Hippocampal formation (tissue), 2 donors: ENCODE results near the gene TRPM1.

Source experiments
- DNase-seq, 2 donors: peaks; one replicate each; lab custom pipeline; 2025; lab: John Stamatoyannopoulos, UW

The TRPM1 gene

GRCh38 chr15:31020542-31020941, 81.0 kb downstream of the TRPM1 start:
- DNase-seq: no peak

DNA sequence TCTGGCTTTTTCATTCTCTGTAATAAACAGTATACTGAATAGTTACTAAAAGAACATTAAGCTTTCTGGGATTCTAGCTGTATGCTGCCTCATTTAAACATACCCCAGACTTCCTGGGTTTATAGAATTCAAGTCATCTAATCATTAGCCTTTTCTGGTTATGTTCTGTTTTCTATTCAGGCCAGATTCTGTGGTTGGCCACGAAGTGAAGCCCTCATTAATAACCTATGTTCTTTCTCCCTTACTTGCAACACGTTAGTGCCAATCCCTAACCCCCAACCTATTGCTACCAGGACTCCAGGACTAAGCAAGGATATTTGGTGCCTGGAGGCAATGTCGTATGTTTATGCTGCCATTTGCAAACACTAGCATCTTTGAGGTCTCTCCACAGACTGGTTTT, 81.5 kb downstream of the TRPM1 start:
- no peak for DNase-seq

GRCh38 chr15:31017311-31017710, 84.2 kb downstream of the TRPM1 start:
- DNase-seq: no peak

DNA sequence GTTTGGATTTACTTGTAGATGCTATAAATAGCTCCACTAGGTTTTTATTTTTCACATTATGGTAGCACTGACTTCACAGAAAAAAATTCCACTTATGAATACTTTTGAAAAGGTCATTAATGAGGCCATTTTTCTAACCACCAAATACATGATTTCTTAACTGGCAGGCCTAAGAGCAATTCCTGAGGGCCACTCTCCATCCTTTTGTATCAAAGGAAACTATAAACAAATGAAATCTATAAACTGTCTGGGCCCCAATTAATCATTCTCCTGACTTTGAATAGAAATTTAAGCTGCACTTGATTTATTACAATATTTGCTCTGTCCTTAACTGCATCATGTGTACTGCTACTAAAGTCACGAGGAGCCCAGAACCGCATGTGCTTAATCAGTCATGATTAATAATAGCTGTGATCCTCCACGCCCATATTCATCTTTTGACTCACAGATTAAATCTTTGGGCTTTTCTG, 85.0 kb downstream of the TRPM1 start:
- DNase-seq: no peak

DNA sequence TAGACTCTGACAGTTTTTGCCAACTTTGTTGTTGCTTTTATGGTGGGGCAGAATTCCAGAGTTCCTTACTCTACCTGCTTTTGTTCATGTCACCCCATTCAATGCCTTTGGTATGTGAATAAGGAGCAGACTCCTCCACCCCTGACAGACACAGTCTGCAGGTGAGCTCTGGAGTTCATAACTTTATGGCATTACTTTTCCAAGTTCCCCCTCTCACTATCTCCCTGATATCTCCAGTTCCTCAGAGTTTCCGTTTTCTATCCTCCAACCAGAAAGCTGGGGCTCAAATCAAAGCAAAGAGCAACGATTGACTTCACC, 87.0 kb downstream of the TRPM1 start:
- no peak for DNase-seq

DNA sequence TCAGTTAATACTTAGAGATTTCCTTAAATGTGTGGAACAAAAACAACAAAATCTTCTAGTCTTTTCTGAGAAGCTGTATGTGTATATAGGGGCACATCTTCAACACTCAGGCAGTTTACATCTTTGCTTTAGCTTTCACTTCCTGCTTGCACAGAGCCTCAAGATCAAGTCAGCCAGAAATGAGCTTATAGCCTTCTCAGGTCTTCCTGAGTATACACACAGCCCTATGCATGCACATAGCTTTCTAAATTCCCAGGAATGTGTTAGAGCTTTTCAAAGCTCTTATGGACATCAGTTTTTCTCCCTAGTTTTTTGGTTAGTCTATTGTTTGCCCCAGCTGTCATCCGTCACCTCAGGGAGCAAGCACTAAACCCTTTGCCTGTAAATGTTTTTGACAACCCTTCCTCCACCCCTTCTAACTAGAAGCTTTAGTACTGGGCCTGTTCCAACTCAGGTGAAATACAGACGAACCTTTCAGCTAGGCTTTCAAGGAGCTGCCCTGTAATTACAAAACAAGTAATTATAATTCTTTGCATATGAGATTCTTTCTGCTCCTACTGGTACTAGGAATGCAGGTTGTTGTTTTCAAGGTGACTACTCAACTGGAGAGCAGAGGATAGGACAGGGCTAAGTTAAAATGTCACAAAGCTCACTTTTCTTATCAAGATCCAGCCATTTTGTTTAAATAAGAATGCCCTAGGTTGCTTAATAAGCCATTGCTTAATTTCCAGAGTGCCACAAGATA, 87.5 kb downstream of the TRPM1 start:
- no peak for DNase-seq

DNA sequence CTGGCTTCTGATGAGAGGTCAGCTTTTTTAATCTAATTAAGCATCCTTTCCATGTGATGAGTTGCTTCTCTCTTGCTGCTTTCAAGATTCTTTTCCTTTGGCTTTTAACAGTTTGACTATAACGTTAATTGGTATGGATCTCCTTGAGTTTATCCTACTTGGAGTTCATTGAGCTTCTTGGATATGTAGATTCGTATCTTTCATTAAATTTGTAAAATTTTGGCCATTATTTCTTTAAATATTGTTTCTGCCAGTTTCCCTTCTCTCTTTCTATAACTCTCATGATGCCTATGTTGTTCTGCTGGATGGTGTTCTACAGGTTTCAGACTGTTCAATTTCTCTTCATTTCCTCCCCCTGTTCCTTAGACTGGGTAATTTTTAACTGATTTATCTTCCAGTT, 89.1 kb downstream of the TRPM1 start:
- no peak for DNase-seq

DNA sequence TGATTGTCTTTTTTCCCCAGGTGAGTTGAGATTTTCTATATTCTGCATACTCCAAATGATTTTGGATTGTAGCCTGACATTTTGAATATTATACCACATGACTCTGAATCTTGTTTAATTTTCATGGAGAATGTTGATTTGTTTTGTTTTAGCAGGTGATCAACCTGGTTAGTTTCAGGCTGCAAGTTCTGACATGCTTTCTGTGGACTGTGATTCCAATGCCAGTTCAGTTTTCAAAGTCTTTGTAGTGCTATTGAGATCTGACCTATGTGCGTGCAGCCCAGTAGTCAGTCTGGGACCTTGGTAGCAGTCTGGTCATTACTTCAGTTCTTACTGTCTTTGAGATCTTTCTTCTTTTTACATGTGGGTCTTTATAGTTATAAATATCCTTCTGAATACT, 91.5 kb downstream of the TRPM1 start:
- no peak for DNase-seq

DNA sequence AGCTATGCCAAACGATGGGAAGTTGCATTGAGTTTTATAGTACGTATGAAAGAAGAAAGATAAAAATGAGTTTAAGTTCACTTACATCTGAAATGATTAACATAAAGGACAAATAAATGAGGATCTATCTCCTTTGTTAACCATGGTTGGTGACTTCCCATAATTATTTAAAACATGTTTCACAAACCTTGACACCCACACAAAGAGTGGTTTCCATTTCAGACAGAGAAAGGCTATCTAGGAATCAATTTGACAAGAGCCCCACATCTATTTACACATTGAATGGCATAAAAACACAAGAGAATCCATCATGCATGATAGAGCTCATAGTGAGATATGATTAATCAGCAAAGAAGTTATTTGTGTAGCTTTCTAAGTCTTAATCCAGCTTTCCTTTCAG, 95.9 kb downstream of the TRPM1 start:
- DNase-seq: no peak

DNA sequence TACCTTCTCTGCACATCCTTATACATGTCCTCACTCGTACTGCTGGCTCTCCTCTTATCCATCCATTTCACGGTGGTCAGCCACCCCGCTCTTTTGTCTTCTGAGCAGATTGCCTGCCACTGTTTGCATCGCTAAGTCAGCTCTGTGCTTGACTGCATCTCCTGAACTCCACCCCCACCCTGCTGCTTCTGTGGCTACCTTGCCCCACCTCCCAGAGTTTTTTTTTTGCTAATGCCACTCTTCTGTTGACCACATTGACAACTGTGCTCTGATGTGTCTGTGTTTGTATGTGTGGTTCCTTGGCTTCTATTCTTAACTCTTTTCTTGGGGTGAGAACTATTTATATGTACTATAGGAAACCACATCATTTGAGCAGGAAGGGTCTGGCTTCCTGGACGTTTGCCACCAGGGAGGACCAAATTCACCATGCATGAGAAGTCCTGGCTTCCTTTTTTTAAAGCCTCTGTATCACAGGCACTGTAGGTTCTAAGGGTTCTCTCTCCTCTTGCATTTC, 97.2 kb downstream of the TRPM1 start:
- DNase-seq: no peak

DNA sequence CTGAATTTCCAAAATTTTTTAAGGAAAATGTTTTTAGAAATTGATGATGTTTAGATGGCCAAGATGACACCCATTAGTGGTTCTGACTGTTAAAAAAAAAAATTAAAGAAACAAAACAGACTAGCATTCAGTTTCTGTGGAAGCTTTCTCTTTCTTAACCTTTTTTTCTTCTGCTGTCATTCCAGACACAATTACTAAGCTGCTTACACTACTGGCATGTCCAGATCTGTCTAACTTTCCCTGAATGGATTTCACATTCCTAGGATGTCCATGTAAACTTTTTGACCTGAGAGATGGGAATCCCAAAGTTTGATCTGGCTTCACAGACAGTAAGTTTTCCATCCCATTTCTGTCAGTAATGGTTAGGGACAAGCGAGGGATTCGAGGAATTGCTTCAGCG, 99.8 kb downstream of the TRPM1 start:
- no peak for DNase-seq

DNA sequence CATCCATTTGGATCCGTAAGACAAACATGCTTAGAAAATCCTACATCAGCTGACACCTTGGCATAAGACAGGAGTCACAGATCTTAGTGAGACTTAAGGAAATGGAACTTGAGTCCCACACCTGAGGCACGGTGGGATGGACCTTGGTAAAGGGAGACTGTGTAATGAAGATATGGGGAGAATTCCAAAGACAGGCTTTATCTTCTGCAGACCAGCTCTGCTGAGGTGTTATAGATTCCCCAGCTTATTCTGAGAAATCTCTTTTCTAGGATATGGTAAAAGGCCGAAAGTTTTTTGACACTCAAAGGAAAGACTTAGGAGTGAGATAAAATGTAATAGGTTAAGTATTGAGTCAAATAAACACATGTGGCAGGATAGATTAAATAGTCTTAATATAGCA, 101.8 kb downstream of the TRPM1 start:
- DNase-seq: no peak

DNA sequence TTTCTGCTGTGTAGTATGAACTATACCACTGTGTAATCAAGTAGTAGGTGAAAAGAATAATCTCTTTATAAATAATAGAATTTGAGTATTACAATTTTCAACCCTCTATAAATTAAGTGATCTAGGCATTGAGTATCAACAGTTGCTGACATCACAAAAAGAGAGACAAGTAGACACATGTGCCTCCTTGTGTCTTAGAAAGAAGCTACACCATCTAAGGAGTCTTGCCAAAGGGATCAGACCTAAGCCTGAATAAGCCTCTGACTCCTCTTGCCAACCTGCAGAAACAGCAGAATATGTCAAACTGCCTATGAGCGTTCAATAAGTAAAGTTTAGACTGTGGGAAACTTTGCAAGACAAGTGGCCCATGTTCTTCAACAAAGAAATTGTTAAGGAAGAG, 104.3 kb downstream of the TRPM1 start:
- no peak for DNase-seq

DNA sequence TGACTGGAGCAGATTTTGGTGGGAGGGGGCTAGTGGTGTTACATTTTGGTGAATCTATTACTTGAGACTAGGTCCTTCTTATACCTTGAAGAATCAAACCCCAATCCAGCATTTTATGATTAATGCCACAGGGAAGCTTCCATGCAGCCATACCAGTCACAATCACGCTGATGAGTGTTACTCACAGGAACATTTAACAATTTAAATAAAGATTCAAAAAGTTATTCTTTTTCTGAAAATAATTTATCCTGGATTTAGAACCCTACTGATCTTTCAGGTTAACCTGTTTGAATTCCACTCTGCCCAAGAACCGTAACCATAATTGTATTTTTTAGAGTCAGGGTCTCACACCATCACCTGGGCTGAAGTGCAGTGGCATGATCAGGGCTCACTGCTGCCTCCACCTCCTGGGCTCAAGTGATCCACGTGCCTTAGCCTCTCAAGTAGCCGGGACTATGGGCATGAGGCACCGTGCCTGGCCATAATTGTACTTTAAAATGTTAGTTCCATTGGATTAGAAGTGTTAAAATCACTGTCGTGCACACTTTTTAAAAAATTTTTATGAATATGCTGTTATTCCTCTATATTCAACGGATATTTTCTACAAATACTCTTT, 109.2 kb downstream of the TRPM1 start:
- no peak for DNase-seq

GRCh38 chr15:30991255-30992235, 110.0 kb downstream of the TRPM1 start, which contains the start of gene MTMR10:
MTMR10 (minus strand) TSS chr15:30991628; CDS start chr15:30991506, 122 bp downstream.
- peak; percentile 63 to 72 for DNase-seq

DNA sequence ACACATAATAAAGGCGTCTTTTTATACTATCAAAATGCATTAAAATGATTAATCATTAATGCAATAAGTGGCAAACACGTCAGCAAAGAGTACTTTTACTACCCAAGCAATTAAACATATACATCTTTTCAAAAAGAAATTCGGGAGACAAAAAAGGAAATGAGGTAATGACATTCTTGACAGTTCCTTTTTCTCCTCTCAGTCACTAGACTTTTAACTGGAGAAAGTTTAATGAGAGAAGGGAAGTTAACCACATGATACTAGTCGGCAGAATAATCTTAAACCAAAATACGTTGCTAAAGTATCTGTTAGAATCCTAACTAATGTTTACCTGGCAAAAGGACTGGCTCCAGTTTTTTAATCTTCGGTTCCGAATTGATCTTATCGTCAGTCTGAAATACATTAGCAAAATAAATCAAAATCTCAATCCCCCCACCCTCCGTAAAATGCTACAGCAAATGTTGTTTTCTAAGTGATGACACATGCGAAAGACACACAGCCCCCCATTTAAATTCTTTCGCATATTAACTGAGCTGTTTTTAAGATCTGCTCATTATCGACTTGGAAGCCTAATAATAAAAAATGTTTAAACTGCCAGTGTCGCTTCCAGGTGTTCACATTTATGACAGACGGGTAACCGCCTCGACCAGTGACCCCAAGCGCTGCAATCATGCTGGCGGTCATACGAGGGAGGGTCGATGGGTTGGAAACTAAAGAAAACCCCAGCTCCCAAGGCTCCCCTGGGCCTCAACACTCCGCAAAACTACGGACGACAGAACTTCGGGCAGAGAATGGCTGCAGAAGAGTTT, 110.9 kb downstream of the TRPM1 start:
- DNase-seq: no peak

GRCh38 chr15:30990036-30990435, 111.5 kb downstream of the TRPM1 start:
- no peak for DNase-seq

- DNase-seq: peak; percentile 45 to 47
Measured at GRCh38 chr15:30985081-30985531, 116.4 kb downstream of the TRPM1 start.

DNA sequence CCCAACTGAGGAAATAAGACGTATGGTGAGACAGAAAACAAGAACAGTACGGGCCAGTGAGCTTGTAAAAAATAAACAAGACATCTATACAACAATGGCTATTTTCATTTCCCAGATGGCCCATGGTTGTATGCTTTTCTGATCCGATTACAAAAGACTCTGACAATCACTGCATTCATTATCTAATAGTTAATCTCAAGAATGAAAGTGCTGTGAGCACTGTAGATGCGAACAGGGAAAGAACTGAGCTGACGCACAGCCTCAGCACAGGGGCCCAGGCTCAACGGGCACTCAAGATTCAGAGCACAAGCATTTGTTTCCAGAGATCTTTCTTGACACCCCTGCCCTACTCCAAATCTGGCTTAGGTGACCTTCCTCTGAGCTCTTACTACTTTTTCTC, 117.0 kb downstream of the TRPM1 start:
- DNase-seq: peak; percentile 47 to 88

- DNase-seq: no peak
Measured at GRCh38 chr15:30984118-30984517, 117.4 kb downstream of the TRPM1 start.

GRCh38 chr15:30979457-30979856, 122.1 kb downstream of the TRPM1 start:
- no peak for DNase-seq
